Activated B cell treated with CpG ODN at 0.5 μM for 24 hours (primary cell): ENCODE measurements around the gene SPPL2A. TPM values are rescaled to one million over a fixed set of nuclear protein-coding genes. Genes with fewer than 3 reads are reported as not detected.

ENCODE experiments used
- ATAC-seq: fragments of 200-7000 bp; cut with Tn5 transposase; one replicate; pipeline ENCODE4 v1.10.0; 2021; ENCODE audit warnings: low read depth, mild to moderate bottlenecking, moderate library complexity
- CTCF ChIA-PET: fragments of 350-600 bp; sonication (Branson Sonifier 250); formaldehyde crosslinking; loops from one replicate; lab custom pipeline; 2021; ENCODE audit warnings: antibody characterized with exemption; lab: Charles Lee
- POLR2A ChIA-PET: fragments of 350-600 bp; sonication (Branson Sonifier 250); formaldehyde crosslinking; loops from one replicate; lab custom pipeline; 2021; ENCODE audit warnings: antibody characterized with exemption; lab: Charles Lee
- DNase-seq: peaks from one replicate; pipeline ENCODE4 v3.0.0; 2022
- H3K27ac Mint-ChIP-seq: one replicate; pipeline ENCODE4 v1.8.0; 2020; ENCODE audit warnings: mixed read lengths
- H3K27me3 Mint-ChIP-seq: one replicate; pipeline ENCODE4 v1.8.0; 2021; ENCODE audit warnings: mixed read lengths
- H3K36me3 Mint-ChIP-seq: one replicate; pipeline ENCODE4 v1.8.0; 2021; ENCODE audit warnings: low read depth, mixed read lengths
- H3K4me1 Mint-ChIP-seq: one replicate; pipeline ENCODE4 v1.8.0; 2021; ENCODE audit warnings: mixed read lengths
- H3K4me3 Mint-ChIP-seq: one replicate; pipeline ENCODE4 v1.8.0; 2020; ENCODE audit warnings: mild to moderate bottlenecking, mixed read lengths
- H3K9me3 Mint-ChIP-seq: one replicate; pipeline ENCODE4 v1.8.0; 2020; ENCODE audit warnings: mixed read lengths
- CTCF ChIP-seq: fragments of 200-600 bp; IDR thresholded peaks from one replicate; pipeline ENCODE4 v1.8.0; 2022; ENCODE audit warnings: antibody characterized with exemption, mild to moderate bottlenecking
- intact Hi-C: fragments of 100-400 bp; cut with micrococcal nuclease; formaldehyde crosslinking; loops from one replicate; pipeline ENCODE4 v1.15.1; 2024
- total RNA-seq: library from RNA; stranded (reverse); gene quantifications from 2 replicates; pipeline ENCODE4 v1.2.3, GENCODE V29; 2022

SPPL2A gene
- total RNA-seq, 1 donor from 2014 or later, result 85.3 TPM

GRCh38 chr15:50783895-50784294 is 18.4 kb upstream of the SPPL2A start:
- no peak for DNase-seq
- no peak for TF ChIP-seq CTCF
- Mint-ChIP-seq H3K27me3 (peaks cover 2% of the 10 kb centered on the region), H3K4me3 (no peak overlapping the region), H3K36me3 (no peaks in the 10 kb centered on the region), H3K27ac (no peak overlapping the region), H3K9me3 (no peaks in the 10 kb centered on the region), H3K4me1 (no peaks in the 10 kb centered on the region)
- no peak for ATAC-seq
- intact Hi-C loops, result no loop called here
- ChIA-PET CTCF (no interaction called here), POLR2A (no interaction called here)

DNA sequence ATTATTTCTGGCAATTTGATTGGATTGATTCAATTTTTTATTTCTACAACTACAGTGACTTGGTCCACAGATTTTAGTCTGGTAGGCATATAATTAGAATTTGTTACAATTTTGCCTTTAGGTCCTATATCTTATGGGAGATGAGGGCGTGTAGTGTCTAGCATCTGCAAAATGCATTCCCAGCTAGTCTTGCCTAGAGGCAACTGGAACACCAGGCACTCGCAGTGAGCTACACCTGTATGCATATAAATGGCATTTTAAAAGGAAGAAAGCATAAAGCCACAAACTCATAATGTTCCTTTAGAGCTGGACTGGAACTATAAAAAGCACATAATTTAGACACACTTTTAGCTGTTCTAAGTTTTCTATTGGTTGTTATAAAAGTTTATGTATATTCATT is 17.9 kb upstream of the SPPL2A start:
- ChIA-PET CTCF (no interaction called here), POLR2A (no interaction called here)
- H3K4me1 Mint-ChIP-seq, result no peaks in the 10 kb centered on the region
- no peak overlapping the region for H3K27ac Mint-ChIP-seq
- H3K27me3 Mint-ChIP-seq, result peaks cover 2% of the 10 kb centered on the region
- TF ChIP-seq CTCF, result no peak
- no peak overlapping the region for H3K4me3 Mint-ChIP-seq
- ATAC-seq, result no peak
- intact Hi-C loops, result no loop called here
- no peaks in the 10 kb centered on the region for H3K9me3 Mint-ChIP-seq
- DNase-seq, result no peak
- no peaks in the 10 kb centered on the region for H3K36me3 Mint-ChIP-seq

- H3K4me1 Mint-ChIP-seq, result no peaks in the 10 kb centered on the region
- intact Hi-C loops, result no loop called here
- no peaks in the 10 kb centered on the region for H3K9me3 Mint-ChIP-seq
- no peak overlapping the region for H3K4me3 Mint-ChIP-seq
- no peaks in the 10 kb centered on the region for H3K27me3 Mint-ChIP-seq
- H3K27ac Mint-ChIP-seq, result no peak overlapping the region
- no peak for TF ChIP-seq CTCF
- POLR2A ChIA-PET, result interaction anchor here (0.6 kb wide), 1 partner anchor 353 kb away, joined by 4 read pairs; no protein-coding TSS in a partner anchor
- H3K36me3 Mint-ChIP-seq, result no peaks in the 10 kb centered on the region
- CTCF ChIA-PET, result no interaction called here
- ATAC-seq (no peak), DNase-seq (no peak)
Observed at GRCh38 chr15:50778086-50778485, 12.6 kb upstream of the SPPL2A start.

DNA sequence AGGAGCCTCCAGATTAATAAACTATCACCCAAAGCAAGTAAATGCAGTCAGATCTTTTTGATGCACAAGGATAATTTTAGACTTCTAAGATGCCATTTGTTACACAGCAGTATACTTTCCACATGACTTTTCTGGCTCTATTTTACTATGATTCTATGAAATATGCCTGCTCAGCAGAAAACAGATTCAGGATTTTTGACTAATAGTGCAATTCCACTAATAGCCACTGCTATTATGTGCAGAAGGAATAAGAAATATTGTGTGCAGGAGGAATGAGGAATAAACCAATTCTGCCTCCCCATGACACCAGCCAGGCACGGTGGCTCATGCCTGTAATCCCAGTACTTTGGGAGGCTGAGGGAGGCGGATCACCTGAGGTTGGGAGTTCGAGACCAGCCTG is 11.5 kb upstream of the SPPL2A start:
- no peaks in the 10 kb centered on the region for H3K9me3 Mint-ChIP-seq
- no peaks in the 10 kb centered on the region for H3K4me1 Mint-ChIP-seq
- no peaks in the 10 kb centered on the region for H3K27me3 Mint-ChIP-seq
- ChIA-PET CTCF (no interaction called here), POLR2A (no interaction called here)
- H3K36me3 Mint-ChIP-seq, result no peaks in the 10 kb centered on the region
- no peak for DNase-seq
- H3K27ac Mint-ChIP-seq, result no peak overlapping the region
- intact Hi-C loops, result no loop called here
- ATAC-seq, result no peak
- H3K4me3 Mint-ChIP-seq, result no peak overlapping the region
- no peak for TF ChIP-seq CTCF

DNA sequence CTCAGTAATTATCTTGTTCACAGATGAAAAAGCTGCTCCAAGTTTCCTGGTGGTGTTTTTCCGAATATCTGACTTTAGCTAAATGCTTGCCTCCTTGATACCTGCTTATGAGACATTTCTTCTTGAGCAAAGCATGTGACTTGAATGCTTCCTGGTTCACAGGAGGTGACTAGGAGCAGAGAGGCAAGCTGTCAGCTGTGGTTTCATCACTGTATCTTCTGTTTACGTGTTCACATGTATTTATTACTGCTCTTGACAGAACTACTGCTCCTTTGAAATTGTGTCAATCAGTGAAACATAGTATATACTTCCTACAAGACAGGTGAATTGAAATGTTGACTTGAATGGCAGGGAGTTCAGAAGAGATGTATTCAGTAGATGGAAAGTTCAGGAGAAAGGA is 8.9 kb upstream of the SPPL2A start:
- CTCF ChIA-PET, result no interaction called here
- TF ChIP-seq CTCF, result no peak
- Mint-ChIP-seq H3K9me3 (no peaks in the 10 kb centered on the region), H3K27ac (no peak overlapping the region), H3K27me3 (no peaks in the 10 kb centered on the region), H3K4me3 (no peak overlapping the region), H3K4me1 (no peaks in the 10 kb centered on the region), H3K36me3 (no peaks in the 10 kb centered on the region)
- intact Hi-C loops, result no loop called here
- POLR2A ChIA-PET, result interaction anchor here (0.7 kb wide), 1 partner anchor 9 kb away, joined by 4 read pairs; the partner anchor contains the start of gene SPPL2A
- DNase-seq (no peak), ATAC-seq (no peak)
